H7 (cell line): ENCODE results near the gene ASAP2. TPM values are rescaled to one million over a fixed set of nuclear protein-coding genes. Genes with fewer than 3 reads are reported as not detected.

ENCODE experiments used
- DNase-seq: peaks from one replicate; pipeline ENCODE4 v3.0.0; 2012
- H3K27me3 ChIP-seq: 2 replicates; pipeline ENCODE4 v1.6.0; 2011; ENCODE audit warnings: mild to moderate bottlenecking, low read length; ENCODE audit not compliant: control insufficient read depth, insufficient read depth
- H3K36me3 ChIP-seq: replicated peaks from 2 replicates; pipeline ENCODE4 v1.5.1; 2011; ENCODE audit warnings: low read length; ENCODE audit not compliant: control insufficient read depth, insufficient read depth
- H3K4me3 ChIP-seq: 2 replicates; pipeline ENCODE4 v1.5.1; 2011; ENCODE audit warnings: low read depth, mild to moderate bottlenecking, control low read depth, low read length, moderate library complexity; ENCODE audit not compliant: insufficient read depth
- total RNA-seq: library from RNA; depleted of rRNA; stranded (reverse); fragments of >200 nt; shearing (Covaris generic); gene quantifications from 2 replicates; pipeline ENCODE4 v1.2.3, GENCODE V29; 2014

ASAP2 gene
- total RNA-seq, 1 experiment from 2014 or later, result 5.2 TPM

DNA sequence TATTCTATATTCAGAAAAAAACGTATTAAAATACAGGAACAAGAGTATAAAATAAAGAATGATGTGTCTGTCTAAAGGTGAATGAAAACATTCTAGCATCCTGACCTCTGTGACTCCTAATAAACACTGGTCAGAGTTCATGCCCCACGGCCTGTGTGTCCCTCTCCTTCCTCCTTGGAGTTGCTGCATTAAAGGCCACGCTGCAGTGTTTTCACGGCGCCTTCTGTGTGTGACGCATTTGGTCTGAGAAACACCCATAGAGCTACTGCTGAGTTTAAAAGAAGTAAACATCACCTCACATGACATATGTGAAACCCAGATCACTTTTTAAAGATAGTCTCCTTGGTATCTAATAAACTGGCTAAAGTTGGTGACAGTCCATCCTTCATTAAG, 126.2 kb downstream of the ASAP2 start:
- Histone ChIP-seq H3K4me3 (no peak overlapping the region), H3K27me3 (no peaks in the 10 kb centered on the region), H3K36me3 (peaks cover 3% of the 10 kb centered on the region; the same call in 1 of the 2 replicates)
- no peak for DNase-seq

DNA sequence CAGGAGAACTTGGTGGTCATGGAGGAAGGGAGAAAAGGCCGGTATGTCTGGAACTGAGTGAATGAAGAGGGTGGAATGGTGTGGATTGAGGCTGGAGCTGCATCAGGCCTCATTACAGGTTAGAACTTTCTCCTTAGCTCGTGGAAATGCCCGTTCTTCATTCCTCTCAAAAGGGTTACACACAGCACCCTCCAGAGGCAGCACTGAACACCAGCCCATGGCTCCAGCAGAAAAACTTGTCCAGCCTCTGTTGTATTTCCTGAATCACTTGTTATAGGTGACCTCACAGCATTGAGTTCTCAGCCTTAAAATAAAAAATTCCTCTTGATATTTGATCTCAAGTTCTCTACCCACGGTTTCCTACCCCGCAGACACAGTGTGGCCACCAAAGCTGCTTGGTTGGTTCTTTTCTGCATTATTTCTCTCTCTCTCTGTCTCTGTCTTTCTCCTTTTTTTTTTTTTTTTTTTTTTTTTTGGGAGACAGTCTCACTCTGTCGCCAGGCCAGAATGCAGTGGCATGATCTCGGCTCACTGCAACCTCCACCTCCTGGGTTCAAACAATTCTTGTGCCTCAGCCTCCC, 127.1 kb downstream of the ASAP2 start:
- peak; percentile 69 for DNase-seq
- peaks cover 3% of the 10 kb centered on the region for H3K36me3 ChIP-seq
- H3K4me3 ChIP-seq, result no peak overlapping the region
- H3K27me3 ChIP-seq, result no peaks in the 10 kb centered on the region

- no peaks in the 10 kb centered on the region for H3K27me3 ChIP-seq
- no peak overlapping the region for H3K4me3 ChIP-seq
- no peaks in the 10 kb centered on the region; the same call in 1 of the 2 replicates for H3K36me3 ChIP-seq
- DNase-seq, result no peak
Observed at GRCh38 chr2:9334761-9335160, 128.1 kb downstream of the ASAP2 start.

- Histone ChIP-seq H3K4me3 (no peak overlapping the region), H3K27me3 (no peaks in the 10 kb centered on the region), H3K36me3 (no peaks in the 10 kb centered on the region; the same call in 1 of the 2 replicates)
- no peak for DNase-seq
Observed at GRCh38 chr2:9335322-9335832, 128.8 kb downstream of the ASAP2 start.

- no peak overlapping the region for H3K4me3 ChIP-seq
- DNase-seq, result no peak
Observed at GRCh38 chr2:9336241-9336575, 129.6 kb downstream of the ASAP2 start.

DNA sequence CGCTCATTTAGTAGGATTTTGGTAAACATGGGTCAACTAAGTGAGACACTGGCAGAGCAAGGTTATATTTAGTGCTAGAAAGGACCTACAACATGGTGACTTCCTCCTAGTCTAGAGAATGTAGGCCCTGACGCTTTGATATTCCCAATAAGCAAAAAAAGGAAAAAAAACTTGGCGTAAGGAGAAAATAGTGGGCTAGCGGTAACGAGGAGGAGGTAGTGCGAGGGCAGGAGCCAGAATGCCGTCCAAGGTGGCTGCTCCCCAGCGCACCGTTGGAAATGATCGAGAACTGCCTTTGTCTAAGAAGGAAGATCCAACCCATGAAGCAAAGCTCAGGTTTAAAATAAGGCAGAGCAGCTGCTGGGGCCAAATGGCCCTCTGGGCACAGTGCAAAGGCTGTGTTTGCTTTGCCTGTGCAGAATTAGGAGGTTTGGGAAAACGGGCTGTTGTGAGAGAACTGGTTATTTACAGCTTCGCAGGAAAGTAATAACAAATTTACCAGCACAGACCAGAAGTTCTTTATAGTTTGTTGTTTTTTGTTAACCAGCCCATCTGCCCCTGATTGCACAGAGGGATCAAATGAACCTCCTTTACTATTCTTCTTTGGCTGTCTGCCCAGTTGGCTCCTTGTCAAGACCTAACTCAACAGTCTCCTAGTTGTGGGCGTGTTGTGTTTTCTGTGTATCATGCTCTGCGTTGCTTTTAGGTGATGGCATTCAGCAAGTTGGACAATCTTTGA, 130.1 kb downstream of the ASAP2 start:
- H3K4me3 ChIP-seq, result no peak overlapping the region
- DNase-seq, result no peak
- H3K27me3 ChIP-seq, result no peaks in the 10 kb centered on the region
- no peaks in the 10 kb centered on the region; the same call in 1 of the 2 replicates for H3K36me3 ChIP-seq

More at GRCh38 chr2:9336241-9336575, 129.6 kb downstream of the ASAP2 start:
- H3K36me3 ChIP-seq, result no peaks in the 10 kb centered on the region; the same call in 1 of the 2 replicates
- no peaks in the 10 kb centered on the region for H3K27me3 ChIP-seq

DNA sequence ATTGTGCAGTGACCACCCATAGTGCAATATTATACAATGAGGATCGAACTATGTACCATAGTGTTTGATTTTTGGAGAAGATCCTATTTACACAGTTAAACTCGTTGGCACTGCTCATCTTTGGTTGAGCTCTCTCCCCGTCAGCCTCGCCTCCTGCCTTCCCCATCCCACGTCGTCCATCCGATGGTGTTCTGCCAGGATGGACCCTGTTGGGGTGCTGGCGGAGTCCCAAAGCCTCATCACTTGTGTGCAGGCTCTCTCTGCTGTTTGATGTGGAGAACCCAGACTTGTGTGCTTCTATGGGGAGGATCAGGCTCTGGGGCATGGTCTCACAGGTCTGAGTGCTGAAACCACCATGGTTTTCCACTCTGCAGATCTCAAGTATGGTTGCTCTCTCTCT, 131.3 kb downstream of the ASAP2 start:
- Histone ChIP-seq H3K4me3 (no peak overlapping the region), H3K27me3 (no peaks in the 10 kb centered on the region), H3K36me3 (no peaks in the 10 kb centered on the region; the same call in 1 of the 2 replicates)
- DNase-seq, result no peak

- DNase-seq, result no peak
Observed at GRCh38 chr2:9341337-9341887, 134.8 kb downstream of the ASAP2 start.

GRCh38 chr2:9342659-9343058, 136.0 kb downstream of the ASAP2 start:
- Histone ChIP-seq H3K4me3 (no peak overlapping the region), H3K36me3 (no peaks in the 10 kb centered on the region; the same call in 1 of the 2 replicates), H3K27me3 (no peaks in the 10 kb centered on the region)
- no peak for DNase-seq

More at GRCh38 chr2:9341337-9341887, 134.8 kb downstream of the ASAP2 start:
- H3K27me3 ChIP-seq, result no peaks in the 10 kb centered on the region
- H3K4me3 ChIP-seq, result no peak overlapping the region
- no peaks in the 10 kb centered on the region; the same call in 1 of the 2 replicates for H3K36me3 ChIP-seq

DNA sequence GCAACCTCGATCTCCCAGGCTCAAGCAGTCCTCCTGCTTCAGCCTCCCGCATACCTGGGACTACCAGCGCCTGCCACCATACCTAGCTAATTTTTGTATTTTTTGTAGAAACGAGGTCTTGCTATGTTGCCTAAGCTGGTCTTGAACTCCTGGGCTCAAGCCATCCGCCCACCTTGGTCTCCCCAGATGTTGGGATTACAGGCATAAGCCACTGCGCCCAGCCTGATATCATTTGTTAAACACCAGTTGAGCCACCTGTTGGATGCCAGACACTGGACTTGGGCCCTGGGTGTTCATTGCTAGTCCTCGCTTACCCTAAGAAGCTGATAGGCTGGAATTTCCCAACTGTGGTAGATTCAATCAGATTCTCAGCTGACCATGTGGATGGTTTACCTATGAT, 136.9 kb downstream of the ASAP2 start:
- no peak for DNase-seq
- Histone ChIP-seq H3K36me3 (no peaks in the 10 kb centered on the region), H3K27me3 (no peaks in the 10 kb centered on the region), H3K4me3 (no peak overlapping the region)

- H3K4me3 ChIP-seq, result no peak overlapping the region
- H3K36me3 ChIP-seq, result no peaks in the 10 kb centered on the region
- no peaks in the 10 kb centered on the region for H3K27me3 ChIP-seq
- DNase-seq, result no peak
Observed at GRCh38 chr2:9344434-9344833, 137.8 kb downstream of the ASAP2 start.

DNA sequence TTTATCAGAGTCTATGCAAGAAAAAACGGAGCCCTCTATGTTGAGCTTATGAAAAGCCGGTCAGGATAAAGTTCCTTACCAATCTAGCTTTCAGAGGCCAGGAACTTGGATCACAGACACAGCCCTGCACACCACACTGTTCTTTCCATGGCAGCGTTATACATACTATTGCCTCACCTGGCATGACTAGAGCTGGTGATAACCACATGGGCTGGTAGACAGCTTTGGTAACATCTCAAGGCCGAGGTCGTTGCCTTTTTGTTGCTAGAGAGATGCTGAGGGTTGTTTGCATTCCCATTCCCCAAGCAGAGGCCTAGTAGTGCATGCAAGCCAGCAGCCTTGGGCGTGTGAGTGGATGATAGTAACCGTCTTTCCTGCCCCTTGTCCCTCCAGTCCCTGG, 138.7 kb downstream of the ASAP2 start:
- no peak for DNase-seq
- H3K27me3 ChIP-seq, result no peaks in the 10 kb centered on the region
- H3K4me3 ChIP-seq, result no peak overlapping the region
- no peaks in the 10 kb centered on the region for H3K36me3 ChIP-seq

GRCh38 chr2:9345997-9346396, 139.4 kb downstream of the ASAP2 start:
- Histone ChIP-seq H3K27me3 (no peaks in the 10 kb centered on the region), H3K4me3 (no peak overlapping the region), H3K36me3 (peaks cover 2% of the 10 kb centered on the region; the same call in 1 of the 2 replicates)
- DNase-seq, result no peak

GRCh38 chr2:9346885-9347284, 140.3 kb downstream of the ASAP2 start:
- no peak overlapping the region for H3K4me3 ChIP-seq
- no peaks in the 10 kb centered on the region for H3K27me3 ChIP-seq
- peak; percentile 45 for DNase-seq

DNA sequence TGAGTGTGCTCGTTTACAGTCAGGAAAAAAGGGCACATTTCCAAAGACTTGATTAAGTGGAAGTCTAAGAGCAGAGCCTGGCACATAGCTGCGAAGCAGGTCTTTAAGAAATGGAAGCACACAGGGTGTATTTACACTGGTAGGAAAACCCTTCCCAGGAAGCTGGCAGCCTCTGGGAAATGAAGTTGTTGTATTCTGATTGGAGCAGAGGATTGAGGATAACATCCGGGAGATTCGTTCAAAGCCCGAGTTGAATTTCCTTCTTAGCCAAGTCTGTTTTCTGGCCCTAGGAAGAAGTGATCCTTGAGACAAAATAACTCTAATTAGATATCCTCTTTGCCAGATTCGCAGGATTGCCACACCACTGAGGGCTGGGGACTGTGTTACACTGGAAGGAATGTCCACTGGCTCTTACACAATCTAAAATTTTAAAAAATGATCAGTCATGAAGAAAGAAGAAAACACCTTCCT, 140.8 kb downstream of the ASAP2 start:
- peaks cover 2% of the 10 kb centered on the region; the same call in 1 of the 2 replicates for H3K36me3 ChIP-seq
- no peak overlapping the region for H3K4me3 ChIP-seq
- H3K27me3 ChIP-seq, result no peaks in the 10 kb centered on the region
- DNase-seq, result no peak

More at GRCh38 chr2:9346885-9347284, 140.3 kb downstream of the ASAP2 start:
- H3K36me3 ChIP-seq, result peaks cover 2% of the 10 kb centered on the region; the same call in 1 of the 2 replicates
